Stimulated activated CD4-positive, alpha-beta T cell treated with anti-CD3 and anti-CD28 coated beads, Interleukin-15, amount 100 ng/mL, for 24 hours (primary cell): ENCODE data around the gene EEF1G.
"Not testable (repeated sequence)": the region's sequence is repeated elsewhere in the genome, so short reads cannot be mapped to it uniquely, and the experiment has no call there.

Experiments
- DNase-seq: peaks from one replicate; pipeline ENCODE4 v3.0.0-alpha.2; 2020

EEF1G gene, protein sequence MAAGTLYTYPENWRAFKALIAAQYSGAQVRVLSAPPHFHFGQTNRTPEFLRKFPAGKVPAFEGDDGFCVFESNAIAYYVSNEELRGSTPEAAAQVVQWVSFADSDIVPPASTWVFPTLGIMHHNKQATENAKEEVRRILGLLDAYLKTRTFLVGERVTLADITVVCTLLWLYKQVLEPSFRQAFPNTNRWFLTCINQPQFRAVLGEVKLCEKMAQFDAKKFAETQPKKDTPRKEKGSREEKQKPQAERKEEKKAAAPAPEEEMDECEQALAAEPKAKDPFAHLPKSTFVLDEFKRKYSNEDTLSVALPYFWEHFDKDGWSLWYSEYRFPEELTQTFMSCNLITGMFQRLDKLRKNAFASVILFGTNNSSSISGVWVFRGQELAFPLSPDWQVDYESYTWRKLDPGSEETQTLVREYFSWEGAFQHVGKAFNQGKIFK

GRCh38 chr11:62573592-62574362, at the start of gene EEF1G:
Gene EEF1G (minus strand): TSS chr11:62573891. CDS start chr11:62573842, 49 bp downstream.
- DNase-seq = peak; percentile 98

DNA sequence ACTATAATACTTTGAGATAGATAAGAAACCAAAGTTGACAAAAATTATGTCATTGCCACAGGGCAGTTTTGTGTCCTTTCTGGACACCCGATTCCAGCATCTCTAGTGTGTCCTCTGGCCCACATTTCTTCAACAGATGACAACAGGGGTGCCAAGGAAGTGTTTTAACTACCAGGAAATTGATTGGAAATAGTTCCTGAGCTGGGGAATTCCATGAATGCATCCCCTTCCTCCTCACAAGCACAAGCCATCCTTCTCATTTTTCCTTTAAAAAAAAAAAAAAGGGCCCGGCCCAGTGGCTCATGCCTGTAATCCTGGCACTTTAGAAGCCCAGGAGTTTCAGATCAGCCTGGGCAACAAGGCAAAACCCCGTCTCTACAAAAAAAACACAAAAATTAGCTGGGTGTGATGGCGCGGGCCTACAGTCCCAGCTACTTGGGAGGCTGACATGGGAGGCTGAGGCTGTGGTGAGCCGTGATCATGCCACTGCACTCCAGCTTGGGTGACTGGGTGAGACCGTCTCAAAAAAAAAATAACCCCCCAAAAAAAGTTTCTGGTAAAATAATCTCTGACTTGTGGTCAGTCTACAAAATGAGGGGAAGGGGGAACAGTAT, 48.9 kb upstream of the EEF1G start:
- no peak for DNase-seq

- peak; percentile 98 for DNase-seq
These were observed 48.1 kb upstream of the EEF1G start, which contains the start of gene B3GAT3 for GRCh38 chr11:62621567-62622470. Gene B3GAT3 (minus strand): TSS chr11:62621986. CDS start chr11:62621947, 39 bp downstream.

DNA sequence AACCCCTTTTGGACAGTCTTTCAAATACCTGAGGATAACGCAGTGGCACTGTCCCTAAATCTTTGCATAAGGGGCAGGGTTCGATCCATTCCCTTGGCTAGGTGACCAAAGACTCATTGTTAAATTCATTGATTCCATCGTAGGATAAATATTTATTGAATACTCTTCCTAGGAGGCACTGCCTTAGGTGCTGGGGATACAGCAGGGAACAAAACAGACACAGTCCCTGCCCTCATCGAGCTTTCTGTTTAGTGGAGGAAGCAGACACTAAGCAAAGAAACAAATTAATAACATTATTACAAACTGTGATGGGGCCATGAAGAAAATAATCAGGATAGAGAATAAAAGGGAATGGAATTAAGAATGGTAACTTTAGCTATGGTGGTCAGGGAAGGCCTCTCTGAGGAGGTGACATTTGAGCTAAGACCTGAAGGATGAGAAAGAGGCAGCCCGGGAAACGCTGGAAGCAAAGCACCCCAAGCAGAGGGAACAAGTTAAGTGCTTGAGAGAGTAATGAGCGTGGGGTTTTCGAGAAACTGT, 47.4 kb upstream of the EEF1G start:
- DNase-seq = no peak

GRCh38 chr11:62616957-62617356, 43.3 kb upstream of the EEF1G start:
- not testable (repeated sequence) for DNase-seq

- no peak for DNase-seq
These were observed 41.8 kb upstream of the EEF1G start for GRCh38 chr11:62615521-62615920.

- peak; percentile 75 for DNase-seq
These were observed 40.6 kb upstream of the EEF1G start for GRCh38 chr11:62614275-62614674.

DNA sequence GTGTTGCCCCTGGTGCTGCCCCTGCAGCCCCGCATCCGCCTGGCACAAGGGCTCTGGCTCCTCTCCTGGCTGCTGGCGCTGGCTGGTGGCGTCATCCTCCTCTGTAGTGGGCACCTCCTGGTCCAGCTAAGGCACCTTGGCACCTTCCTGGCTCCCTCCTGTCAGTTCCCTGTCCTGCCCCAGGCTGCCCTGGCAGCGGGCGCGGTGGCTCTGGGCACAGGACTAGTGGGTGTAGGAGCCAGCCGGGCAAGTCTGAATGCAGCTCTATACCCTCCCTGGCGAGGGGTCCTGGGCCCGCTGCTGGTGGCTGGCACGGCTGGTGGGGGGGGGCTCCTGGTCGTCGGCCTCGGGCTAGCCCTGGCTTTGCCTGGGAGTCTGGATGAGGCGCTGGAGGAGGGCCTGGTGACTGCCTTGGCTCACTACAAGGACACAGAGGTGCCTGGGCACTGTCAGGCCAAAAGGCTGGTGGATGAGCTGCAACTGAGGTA, 39.6 kb upstream of the EEF1G start:
- DNase-seq = no peak

DNA sequence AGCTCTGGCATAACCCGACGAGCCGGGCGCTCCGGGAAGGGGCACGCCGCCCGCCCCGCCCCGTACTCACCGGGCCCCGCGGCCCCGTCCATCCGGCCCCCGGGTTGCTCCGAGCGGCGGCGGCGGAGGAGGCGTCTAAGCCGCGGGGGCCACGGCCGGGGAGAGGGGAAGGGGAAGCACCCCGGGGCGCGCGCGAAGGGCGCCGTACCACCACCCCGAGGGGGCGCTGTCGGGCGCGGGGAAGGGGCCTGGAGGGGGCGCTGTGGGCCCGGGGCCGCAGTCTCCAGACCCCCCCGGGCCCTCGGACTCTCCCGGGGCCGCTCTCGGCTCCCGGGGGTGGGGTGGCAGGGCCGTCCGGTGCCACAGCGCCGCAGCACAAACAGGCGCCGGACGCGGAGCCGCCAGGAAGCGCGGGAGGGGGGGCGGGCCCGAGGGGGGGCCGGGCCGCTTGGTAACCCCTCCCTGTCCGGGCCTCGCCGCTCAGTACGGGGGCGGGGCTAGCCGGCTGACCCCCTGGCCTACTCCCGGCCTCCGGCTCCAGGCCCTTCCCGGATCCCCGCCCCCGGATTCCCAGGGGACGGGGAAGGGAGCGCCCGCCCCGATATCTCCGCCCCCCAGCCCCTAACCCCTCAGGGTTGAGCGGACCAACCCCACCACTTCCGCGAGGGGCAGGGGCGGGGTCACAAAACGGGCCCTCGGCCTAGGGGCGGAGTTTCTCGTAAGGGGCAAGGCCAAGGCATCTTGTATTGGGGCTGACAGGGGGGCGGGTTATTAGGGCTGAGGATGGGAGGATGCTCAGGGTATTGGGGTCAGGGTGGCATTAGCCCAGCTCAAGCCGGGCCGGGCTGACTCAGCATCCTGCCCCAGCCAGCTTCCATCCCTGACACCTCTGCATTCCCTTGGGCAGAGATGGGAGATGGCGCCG, 38.9 kb upstream of the EEF1G start, which contains the start of the genes EML3 and ROM1:
EML3 (minus strand) TSS at position 410 of the 925 bp plus-strand sequence; CDS start at position 92, 318 bp downstream.
ROM1 (plus strand) TSS at position 892 of the 925 bp plus-strand sequence; CDS start at position 917, 25 bp downstream.
- DNase-seq = peak; percentile 94

- peak; percentile 66 for DNase-seq
These were observed 38.1 kb upstream of the EEF1G start for GRCh38 chr11:62611705-62612365.

DNA sequence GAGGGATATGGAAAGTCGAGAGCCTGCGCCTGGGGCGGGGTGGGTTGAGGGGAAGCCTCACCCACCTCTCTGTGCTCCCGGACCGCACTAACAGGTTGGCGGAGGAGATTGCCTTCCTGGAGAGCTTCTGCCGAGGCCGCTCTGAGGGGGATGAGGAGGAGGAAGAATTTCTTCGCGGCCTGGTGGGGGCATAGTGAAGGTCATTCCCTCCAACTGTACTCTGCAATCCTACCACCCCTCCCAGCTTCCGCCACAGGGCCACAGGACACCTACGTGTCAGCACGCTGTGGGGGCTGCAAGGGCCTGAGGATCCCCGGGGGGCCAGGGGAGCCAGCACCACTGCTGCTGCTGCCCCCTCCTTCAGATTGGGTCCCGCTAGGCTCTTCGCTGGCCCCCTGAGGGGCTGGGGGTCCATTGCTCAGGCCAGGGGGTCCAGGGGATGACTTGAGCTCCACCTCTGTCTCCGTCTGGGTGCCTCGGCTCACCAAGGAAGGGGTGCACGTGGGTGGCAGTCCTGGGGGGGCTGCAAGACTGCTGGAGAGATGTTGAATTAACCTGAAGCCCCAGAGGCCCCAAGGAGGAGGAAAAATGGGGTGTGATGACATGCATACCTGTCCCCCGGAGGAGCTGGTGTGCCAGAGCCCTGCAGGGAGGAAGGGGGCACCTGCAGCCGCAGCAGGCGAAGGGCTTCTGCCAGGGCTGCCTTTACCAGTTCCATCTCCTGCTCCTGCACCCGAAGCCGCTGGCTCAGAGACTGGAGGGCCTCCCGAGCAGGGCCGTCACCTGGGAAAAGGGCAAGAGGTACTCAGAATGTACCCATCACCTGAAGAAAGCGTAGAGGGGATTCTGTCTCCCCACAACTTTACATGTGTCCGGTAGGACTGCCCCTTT, 37.4 kb upstream of the EEF1G start:
- no peak for DNase-seq

DNA sequence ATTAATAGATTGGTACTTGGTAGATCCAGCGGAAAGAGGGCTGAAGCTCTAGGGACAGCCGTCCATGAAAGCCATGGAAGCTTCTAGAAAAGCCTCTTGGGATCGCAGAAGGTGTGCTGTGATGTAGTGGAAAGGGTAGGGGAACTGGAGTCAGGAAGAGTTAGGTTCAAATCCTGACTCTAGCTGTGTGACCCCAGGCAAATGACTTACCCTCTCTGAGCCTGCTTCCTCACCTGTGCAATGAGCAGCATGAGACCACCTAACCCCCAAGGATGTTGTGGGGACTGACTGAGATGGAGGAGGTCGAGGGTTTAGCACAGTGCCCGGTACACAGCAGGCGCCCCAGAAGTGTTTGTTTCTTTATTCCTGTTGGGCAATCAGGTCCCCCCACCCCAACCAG, 36.7 kb upstream of the EEF1G start:
- DNase-seq = no peak

DNA sequence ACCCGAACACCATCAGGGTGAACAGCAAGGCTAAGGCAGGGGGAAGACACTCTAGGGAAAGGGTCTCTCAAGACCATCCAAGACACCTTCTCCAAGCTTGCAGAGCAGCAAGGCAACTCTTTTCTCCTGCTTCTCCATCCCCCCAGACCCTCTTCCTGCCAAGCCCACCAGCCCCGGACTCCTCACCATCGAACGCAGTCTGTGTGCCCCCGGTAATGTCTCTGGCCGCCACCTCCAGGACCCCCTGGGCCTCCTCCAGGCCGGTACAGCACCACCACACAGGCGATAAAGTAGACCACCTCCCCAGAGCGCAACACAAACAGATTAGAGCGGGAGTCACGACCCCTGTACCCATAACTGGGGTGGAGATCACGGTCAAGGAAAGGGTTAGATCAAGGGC, 35.1 kb upstream of the EEF1G start:
- DNase-seq = no peak

DNA sequence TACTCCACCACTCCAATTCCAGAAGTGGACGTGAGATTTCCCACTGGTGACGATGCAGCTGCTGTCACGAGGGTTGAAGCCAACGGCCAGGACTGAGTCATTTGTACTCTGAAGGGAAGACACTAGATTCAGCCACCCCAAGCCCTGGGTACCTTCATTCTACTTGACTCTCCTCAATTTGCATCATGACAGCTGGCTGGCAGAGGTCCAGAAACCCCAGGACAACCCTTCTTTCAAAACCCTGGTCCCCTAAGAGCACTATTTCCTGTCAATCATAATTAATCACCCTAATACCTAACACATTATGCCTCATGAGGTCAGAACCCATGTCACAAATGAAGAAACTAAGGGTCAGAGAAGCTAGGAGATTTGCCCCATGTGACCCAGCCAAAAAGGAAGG, 34.0 kb upstream of the EEF1G start:
- no peak for DNase-seq

DNA sequence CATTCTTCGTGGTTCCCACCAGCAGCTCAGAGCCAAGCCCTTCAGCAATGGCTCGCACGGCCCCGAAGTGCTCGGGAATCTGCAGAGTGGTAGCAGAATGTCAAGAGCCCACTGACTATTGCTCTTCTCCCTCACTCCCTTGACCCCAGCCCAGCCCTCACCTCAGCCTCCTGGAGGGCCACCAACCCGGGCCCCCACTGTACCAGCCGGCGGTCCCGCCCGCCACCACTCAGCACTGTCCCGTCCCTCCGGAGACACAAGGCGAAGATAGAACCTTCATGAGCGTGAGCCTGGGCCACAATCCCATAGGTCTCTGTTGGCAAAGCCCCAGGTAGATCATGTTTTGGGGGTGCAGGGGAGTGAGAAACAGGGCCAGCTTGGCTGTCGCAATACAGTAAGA, 32.2 kb upstream of the EEF1G start:
- DNase-seq = no peak

- DNase-seq = no peak
These were observed 31.8 kb upstream of the EEF1G start for GRCh38 chr11:62605467-62605866.

DNA sequence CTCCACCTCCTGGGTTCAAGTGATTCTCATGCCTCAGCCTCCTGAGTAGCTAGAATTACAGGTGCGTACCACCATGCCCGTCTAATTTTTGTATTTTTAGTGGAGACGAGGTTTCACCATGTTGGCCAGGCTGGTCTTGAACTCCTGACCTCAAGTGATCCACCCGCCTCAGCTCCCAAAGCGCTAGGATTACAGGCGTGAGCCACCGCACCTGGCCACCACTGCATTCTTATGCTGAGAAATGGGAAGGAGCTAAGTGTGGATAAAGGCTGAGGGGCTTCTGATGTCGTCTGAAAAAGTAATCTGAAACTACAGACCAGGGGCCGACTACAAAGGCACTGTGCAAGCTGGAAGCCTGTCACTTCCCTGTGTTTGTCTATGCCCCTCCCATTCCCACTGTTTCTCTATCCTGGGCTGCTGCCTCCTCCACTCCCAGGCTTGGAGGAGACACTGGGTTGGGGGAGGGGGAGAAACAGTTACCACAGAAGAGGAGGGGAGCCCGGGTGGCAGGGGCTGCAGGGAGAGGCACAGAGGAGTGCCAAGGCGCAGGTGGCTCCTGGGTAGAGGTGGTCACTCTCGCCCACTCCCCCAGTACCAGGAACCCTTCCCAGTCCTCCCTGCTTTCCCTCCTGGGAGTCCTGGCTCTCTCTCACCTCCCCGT, 30.9 kb upstream of the EEF1G start:
- no peak for DNase-seq

- DNase-seq = no peak
These were observed 30.1 kb upstream of the EEF1G start for GRCh38 chr11:62603776-62604299.
